Activated CD4-positive, CD25-positive, alpha-beta regulatory T cell treated with anti-CD3 and anti-CD28 coated beads, Interleukin-2, amount 50 U/mL, for 72 hours (primary cell): ENCODE data around the gene CGB8.
"Not testable (repeated sequence)": the region's sequence is repeated elsewhere in the genome, so short reads cannot be mapped to it uniquely, and the experiment has no call there.

ENCODE experiments used
- DNase-seq: peaks from one replicate; pipeline ENCODE4 v3.0.0; 2021

The CGB8 gene

GRCh38 chr19:49029749-49030148 is 19.2 kb downstream of the CGB8 start:
- not testable (repeated sequence) for DNase-seq

GRCh38 chr19:49028686-49029085 is 20.2 kb downstream of the CGB8 start:
- DNase-seq = not testable (repeated sequence)

DNA sequence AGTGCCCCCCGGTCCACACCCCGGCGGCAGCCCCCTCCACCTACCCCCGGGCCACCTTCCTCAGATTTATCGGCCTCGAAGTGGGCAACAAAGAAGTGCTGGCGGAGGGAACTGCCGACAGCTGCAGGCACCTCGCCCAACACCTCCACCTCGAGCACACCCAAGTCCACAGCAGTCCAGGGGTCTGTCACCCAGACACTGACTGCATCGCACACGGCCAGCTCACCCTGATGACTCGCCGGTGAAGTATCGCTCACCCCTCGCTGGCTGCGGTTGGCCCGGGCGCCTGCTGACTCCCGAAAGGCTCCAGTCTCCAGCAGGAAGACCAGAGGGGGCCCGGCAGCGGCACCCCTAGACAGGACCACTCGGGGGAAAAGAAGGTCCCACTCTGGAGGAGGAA is 23.3 kb downstream of the CGB8 start:
- DNase-seq = not testable (repeated sequence)

GRCh38 chr19:49025088-49025487 is 23.8 kb downstream of the CGB8 start:
- not testable (repeated sequence) for DNase-seq

DNA sequence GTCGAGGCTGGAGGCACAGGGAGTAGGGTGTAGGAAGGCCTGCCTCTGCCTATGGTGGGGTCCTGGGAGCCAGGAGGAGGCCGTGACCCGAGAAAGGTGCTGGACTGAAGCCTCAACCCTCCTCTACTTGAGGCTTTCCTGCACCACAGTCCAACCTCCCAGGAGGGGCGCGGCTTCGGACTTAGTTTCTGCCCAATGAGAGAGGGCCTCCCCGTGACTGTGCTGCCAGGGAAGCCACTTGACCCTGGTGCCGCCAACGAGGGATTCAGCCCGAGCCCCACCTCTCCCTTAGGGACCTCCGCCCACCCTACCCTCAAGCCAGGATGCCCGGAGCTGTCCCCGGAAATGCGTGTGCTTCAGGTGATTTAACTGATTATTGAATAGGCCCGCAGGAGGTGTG is 24.7 kb downstream of the CGB8 start, which contains the start of gene CGB3:
CGB3 (minus strand) TSS at position 101 of the 400 bp plus-strand sequence. CDS start 362 bp downstream, outside the sequence.
- DNase-seq = not testable (repeated sequence)

- no peak for DNase-seq
These were observed 26.8 kb downstream of the CGB8 start for GRCh38 chr19:49022116-49022515.

DNA sequence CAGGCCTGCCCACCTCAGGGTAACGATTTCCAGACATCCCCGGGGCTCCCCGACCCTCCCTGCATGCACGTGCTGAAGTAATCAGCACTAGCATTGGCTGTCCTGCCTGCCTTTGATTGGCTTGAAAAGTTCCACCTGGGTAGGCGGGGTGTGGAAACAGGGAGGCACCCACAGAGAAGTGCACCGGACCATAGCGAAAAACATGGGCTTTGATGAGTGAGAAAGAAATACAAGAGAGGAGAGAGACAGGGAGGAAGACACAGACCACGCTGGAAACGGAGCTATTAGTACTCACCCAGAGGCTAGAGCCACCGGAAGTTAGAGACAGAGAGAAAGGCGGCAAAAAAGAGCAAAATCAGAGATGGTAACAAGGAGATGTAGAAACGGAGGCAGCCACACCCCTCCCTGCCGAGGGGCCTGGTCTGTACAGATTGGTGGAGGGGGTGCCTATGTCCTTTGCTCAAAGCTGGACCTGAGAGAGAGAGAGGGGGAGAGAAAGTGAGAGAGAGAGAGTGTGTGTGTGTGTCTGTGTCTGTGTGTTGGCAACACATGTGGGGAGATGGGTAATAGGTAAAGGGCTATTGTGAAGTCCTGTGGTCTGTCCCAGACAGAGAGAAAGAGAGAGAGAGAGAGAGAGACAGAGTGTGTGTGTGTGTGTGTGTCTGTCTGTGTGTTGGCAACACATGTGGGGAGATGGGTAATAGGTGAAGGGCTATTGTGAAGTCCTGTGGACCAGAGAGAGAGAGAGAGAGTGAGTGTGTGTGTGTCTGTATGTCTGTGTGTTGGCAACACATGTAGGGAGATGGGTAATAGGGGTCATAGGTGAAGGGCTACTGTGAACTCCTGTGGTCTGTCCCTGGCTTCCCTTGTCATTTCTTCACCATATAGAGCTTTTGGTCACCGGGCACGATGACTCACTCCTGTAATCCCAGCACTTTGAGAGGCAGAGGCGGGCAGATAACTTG is 27.7 kb downstream of the CGB8 start:
- DNase-seq = no peak

DNA sequence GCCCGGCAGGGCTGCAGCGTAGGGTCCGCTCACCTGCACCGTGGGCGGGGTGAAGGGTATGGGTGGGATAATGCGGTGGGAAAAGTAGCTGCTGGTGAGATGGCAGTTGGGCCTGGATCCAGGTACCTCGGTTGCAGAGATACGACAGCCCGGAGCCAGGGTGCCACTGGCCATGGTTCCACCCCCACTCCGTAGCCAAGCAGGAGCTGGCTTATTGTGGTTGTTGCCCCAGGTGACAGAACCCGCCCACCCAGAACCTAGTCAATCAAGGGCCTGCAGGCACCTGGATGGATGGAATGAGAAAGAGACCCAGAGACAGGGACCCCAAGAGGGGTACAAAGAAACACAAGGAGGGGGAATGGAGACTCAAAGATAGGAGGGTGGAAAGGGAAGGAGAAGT is 28.6 kb downstream of the CGB8 start:
- no peak for DNase-seq

DNA sequence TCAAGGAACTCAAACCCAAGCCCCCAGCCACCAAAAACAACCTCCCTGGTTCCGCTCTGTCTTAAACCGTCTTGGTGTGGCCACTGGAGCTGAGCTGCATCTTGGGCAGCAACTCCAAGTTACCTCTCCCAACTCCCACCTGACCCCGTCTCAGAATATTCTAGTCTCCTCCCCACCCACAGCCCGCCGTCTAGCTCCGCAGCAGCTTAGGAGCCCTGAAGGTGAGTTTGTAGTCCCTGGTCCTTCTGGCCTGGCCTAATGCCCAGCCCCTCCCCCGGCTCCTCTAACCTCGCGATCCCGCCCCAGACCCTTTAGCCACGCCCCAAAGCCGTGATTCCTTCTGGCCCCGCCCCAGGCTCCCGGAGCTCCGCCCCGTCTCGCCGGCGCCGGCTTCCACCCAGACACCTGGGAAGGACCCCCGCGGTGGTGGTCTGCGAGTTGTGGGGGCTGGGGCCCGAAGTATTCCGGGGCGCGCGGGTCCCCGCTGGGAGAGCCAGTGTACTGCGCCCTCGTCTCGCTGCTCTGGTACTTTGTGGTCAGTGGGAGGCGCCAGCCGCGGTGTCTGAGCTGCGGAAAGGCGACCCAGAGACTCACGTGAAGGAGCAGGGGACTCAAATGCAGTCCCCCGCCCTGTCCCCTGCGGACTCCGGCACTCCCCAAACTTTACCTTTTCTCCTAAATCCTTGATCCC is 29.5 kb downstream of the CGB8 start:
- peak; percentile 66 for DNase-seq

GRCh38 chr19:49018388-49019241 is 30.3 kb downstream of the CGB8 start:
- DNase-seq = not testable (repeated sequence)

- peak; percentile 60 for DNase-seq
These were observed 31.1 kb downstream of the CGB8 start for GRCh38 chr19:49017666-49018351.

GRCh38 chr19:49017041-49017665 is 31.8 kb downstream of the CGB8 start, which contains the start of gene LHB:
LHB (minus strand) TSS chr19:49017091; CDS start chr19:49017081, 10 bp downstream.
- no peak for DNase-seq

DNA sequence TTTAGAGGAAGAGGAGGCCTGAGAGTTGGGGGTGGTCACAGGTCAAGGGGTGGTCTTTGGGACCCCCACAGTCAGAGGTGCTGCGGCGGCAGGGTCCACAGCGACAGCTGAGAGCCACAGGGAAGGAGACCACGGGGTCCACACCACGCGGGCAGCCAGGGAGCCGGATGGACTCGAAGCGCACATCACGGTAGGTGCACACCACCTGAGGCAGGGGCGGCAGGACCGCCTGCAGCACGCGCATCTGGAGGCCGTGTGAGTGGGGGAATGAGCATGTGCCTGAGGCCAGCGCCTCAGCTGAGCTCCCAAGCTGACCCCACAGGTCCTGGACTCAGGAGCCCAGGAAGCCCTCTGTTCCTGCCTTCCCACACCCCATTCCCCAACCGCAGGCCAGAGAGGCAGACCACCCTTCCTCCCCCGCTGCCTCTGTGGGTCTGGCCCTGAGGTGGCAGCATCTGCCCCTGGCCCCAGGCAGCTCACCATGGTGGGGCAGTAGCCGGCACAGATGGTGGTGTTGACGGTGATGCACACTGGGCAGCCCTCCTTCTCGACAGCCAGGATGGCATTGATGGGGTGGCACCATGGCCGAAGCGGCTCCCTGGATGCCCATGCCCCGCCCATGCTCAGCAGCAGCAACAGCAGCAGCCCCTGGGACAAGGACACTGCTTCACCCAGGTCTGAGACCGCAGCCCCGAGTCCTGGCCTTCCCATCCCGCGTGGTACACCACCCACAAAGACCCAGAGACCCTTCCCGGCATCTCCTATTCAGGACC is 32.7 kb downstream of the CGB8 start:
- no peak for DNase-seq

- DNase-seq = no peak
These were observed 34.0 kb downstream of the CGB8 start for GRCh38 chr19:49014870-49015255.

DNA sequence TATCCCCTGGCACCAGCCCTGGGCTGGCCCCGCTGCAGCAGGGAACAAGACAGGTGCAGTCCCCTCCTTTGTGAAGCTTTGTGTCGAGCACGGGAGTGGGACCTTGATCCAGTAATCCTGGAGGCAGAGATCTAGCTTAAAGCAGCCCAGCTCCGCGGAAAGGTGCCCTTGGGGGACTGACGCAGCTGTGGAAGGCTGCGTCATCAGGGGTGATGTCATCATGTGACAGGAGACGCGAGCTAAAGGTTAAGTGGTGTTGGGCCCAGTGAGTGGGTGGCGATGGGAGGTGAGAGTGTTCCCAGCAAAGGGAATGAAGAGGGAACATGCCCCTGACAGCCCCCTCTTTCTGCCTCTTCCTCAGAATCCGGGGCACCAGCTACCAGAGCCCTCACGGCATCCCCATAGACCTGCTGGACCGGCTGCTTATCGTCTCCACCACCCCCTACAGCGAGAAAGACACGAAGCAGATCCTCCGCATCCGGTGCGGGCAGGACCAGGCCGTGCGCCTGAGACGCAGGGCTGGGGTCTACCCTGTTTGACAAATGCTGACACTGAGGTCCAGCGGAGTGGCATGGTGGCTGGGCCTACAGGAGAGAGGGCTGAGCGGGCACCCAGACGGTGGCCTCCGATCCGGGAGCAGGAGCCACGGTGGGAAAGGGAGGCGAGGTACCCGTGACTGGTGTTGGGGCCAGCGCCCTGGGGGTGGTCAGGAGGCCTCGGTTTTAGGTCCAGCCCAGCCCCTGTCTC is 34.6 kb downstream of the CGB8 start:
- DNase-seq = no peak

DNA sequence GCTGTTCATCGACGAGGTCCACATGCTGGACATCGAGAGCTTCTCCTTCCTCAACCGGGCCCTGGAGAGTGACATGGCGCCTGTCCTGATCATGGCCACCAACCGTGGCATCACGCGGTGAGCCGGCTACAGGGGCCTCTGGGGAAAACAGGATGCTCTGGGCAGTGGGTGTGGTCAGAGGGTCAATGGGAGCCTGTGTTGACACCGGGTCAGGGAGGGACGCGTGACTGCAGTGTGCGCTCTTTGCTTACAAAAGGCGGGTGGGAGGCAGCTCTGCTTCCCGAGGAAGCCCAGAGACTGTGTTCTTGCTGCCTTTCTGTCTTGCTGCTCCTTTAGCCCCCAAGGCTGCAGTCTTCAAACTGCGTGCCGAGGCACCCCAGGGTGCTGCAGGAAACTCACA is 37.7 kb downstream of the CGB8 start:
- no peak for DNase-seq

DNA sequence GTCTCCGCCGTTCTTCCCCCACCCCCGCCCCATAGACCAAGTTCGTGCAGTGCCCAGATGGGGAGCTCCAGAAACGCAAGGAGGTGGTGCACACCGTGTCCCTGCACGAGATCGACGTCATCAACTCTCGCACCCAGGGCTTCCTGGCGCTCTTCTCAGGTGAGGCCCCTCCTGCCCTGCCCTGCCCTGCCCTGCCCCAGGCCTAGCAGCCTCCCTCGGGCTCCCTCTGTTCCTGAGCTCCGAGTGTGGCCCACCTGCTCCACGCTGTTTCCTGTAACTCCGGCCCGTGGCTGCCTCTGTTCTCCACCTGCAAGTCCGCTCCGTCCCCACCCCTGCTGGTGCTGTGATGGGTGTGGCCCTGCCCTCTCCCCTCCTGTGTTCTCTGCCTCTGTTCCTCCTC is 38.5 kb downstream of the CGB8 start:
- DNase-seq = no peak

DNA sequence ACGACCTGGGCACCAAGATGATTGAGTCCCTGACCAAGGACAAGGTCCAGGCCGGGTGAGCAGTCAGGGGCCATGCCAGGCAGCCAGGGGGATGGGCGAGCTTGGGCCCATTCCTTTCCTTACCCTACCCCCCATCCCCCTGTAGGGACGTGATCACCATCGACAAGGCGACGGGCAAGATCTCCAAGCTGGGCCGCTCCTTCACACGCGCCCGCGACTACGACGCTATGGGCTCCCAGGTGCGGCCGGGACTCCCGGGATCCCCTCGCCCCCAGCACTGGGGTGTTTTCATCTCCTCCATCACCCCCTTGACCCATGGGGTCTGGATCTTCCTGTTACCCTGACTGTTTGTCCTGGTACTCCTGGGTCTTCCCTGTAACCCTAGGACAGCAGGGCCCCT is 39.1 kb downstream of the CGB8 start:
- DNase-seq = no peak

GRCh38 chr19:49006905-49007304 is 42.0 kb downstream of the CGB8 start:
- DNase-seq = no peak

DNA sequence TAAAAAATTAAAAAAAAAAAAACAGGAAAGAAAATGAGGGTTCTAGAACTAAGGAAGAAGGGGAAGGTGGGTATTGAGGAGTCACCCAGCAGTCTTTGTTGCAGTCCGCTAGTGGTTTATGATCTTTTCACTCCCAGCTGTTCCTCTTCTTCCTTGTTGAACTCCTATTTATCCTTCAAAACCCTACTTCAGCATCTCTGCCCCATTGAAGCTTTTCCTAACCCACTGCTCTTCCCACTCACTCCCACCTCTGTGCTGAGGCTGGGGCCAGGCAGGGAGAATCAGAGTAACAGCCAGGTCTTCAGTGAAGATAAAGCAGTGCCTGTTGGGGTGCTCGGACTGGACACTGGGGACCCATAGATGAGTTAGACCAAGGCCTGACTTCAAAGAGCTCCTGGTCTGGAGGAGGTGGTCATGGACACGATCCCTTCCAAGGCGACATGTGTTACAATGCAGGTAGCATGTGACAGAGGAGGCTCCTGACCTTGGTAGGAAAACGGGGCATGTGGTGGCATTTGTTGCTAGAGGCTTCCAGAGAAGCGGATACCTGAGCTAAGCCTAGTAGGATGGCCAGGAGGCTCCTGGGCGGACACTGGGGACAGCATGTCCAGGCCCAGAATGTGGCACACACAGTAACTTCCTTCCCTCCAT is 43.8 kb downstream of the CGB8 start:
- no peak for DNase-seq
